ENCODE data around the gene LHFPL2.

LHFPL2 gene

DNA sequence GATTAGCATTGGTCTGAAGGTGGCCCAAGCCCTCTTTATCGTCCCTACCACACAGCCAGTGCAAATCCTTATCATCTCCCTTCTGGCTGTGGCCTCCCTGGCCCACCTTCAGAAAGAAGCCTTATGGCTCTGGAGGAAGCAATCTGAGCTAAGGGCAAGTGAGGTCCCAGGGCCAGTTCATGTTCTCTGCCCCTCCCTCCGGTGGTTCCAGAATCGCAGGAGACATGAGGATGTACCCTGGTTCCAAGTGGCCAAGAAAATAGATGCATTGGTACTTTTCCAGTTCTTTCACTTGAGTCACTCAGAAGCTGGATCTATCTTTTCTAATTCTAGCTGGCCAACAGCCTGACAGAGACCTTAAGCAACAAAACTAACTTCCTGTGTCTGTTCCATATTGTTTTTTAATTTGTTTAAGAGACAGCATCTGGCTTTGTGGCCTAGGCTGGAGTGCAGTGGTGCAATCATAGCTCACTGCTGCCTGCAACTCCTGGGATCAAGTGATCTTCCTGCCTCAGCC is 60.7 kb downstream of the LHFPL2 start:
- DNase-seq (ENCODE audit: low read depth, low spot score): peak; percentile 42
- H3K4me3 ChIP-seq (ENCODE audit: low read length): no peak overlapping the region

DNA sequence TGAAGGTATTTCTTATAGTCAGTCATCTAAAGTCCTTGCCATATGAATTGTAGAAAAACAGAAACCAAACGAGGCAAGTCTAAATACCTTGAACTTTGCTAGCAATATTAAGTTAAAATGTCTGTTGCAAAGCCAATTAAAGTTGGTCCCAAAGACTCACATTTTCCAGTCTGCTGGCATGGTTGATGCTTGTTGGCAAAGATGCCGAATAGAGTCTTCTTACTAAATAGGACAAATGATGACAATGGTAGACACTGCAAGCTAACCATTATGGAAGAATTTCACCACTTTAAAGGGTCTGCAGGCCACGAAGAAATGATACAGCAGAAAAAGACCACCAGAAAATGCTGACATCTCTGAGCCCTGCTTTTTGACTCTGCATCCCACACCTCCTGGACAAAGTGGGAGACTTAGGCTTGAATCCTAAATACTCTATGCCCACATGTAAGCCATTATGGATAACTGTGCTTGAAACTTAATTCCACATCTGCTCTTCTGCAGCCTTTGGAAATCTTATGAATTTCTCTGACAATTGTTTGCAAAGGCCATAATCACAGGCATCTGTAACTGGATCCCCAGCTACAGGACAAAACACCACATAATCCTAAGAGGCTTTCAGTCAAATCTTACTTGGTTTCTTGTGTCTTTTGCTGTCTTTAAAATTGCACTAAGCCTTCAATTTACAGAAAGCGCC is 61.3 kb downstream of the LHFPL2 start:
- H3K4me3 ChIP-seq (ENCODE audit: low read length): no peak overlapping the region
- DNase-seq (ENCODE audit: low read depth, low spot score): no peak

DNA sequence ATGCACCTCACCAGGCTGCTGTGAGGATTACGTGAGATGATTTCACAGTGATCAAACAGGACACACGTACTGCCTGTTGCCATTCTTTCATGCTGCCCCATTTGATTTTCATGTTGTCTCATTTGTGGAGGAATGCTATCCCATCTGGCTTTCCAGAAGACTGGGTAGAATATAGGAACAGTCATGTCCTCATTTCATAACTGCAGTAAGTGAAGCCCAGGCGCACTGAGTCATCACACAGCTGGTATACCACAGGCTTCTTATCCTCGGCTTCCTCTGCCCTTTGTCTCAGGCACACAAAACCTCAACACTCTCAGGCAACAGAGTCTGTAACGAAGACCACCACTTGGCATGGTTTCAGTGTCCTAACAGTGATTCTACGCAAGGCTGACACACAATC is 62.3 kb downstream of the LHFPL2 start:
- H3K4me3 ChIP-seq (ENCODE audit: low read length): no peak overlapping the region
- DNase-seq (ENCODE audit: low read depth, low spot score): peak; percentile 87

DNA sequence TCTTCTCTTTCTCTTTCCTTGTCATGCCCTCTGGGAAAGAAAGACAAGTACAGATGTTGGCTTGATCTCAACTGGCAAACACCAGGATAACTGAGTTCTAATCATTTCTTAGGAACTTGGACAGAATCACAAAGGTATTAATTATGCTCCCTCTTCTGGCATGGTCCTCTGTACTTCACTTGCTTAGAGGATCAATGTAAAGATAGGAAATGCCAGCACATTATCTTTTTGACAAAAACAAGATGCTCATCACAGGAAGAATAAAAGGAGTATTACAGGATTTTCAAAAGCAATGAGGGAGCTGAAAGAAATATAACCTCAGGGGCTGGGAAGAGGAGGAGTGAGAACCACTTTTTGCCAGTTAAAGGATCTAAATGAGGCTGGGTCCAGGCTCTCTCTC is 70.6 kb downstream of the LHFPL2 start:
- H3K4me3 ChIP-seq (ENCODE audit: low read length): no peak overlapping the region
- DNase-seq (ENCODE audit: low read depth, low spot score): no peak

DNA sequence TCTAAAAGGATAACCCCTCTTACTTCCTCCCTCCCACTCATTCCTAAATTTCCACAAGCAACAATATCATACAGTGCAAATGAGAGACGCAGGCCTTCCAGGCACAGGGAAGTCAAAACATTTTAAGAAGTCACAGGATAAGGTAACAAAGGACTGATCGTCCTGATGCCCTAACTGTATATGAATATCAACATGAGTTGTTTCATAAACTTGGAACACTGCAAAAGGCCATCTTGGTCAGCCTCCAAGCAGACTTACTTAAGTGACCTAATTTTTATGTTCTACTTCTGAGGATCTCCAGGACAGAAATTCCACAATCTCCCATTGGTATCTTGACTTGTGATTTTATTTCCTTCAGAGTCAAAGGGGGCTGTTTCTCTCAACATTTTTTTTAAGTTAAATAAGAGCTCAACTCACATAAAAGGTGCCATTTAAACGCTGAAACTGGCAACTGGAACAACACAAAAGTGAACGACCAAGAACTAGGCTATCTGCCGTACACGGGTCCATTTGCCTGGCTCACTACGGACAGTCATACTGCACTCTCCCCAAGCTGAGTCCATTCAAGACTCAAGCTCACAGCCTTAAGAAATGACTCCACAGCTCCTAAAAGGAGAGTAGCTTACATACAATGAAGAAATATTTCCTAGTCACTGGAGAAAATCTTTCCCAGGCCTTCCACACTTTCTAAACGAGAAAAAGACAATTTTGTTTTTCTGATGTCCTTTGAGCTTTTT is 71.3 kb downstream of the LHFPL2 start:
- H3K4me3 ChIP-seq (ENCODE audit: low read length): no peak overlapping the region
- no peak for DNase-seq (ENCODE audit: low read depth, low spot score)

DNA sequence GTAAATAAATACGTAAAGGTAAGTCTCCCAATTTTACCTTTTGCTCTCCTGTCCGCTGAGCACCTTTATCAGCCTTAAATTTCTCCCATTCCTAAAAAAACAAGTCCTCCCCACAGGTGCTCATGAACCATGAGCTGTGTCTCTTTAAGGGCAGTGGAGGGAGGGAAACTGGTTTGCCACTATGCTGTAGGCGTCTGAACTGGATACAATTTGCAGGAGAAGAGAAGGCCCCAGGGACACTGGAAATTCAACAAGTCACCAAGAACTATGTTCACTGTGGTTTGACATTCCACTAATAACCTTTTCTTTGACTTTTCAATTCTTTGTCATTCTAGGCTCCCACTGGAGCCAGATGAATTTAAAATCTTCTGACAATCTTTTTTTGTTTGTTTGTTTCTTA is 72.2 kb downstream of the LHFPL2 start:
- H3K4me3 ChIP-seq (ENCODE audit: low read length): no peak overlapping the region
- DNase-seq (ENCODE audit: low read depth, low spot score): no peak

DNA sequence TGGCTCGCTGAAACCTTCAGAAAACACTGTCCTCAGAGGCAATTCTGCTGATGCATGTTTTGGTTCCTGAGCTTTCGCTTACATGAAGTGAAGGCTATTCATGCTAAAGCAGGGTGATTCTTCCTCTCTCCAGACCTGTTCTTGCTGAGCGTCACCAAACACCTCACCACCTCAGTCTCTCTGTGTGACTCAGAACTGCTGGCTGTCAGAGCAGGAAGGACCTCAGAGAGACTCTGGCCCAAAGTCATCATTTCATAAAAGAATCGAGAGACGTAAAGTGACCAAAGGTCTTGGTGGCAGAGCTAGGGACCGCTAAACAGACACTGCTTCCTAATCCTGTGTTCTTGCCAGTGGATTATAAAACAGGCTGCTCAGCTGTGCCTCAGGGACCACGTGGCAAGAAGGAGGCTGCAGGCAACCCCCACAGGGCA is 73.8 kb downstream of the LHFPL2 start:
- no peak for DNase-seq (ENCODE audit: low read depth, low spot score)
- no peak overlapping the region for H3K4me3 ChIP-seq (ENCODE audit: low read length)

DNA sequence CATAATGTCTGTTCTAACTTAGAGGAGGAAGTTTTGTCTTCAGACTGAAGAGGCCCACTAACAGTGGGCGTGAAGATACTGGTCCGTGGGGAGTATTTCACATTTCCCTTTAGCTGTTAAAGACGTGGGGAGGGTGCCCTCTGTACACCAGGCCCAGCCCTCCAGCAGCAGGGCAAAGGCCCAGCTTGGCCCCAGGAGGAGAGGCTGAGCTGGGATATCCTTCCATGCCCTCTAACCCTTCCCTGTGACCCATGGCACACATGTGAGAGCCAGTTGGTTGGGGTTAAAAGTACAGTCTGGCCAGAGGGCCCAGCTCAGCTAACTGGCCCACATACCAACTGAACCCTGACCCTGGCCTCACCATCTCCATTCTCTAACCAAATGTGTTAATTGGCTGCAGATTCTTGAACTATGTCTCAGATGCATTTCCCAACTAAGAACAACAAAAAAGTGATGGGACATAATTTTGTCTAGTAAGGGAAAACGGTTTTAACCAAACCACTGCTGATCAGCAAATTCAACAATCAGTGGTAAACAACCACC is 74.4 kb downstream of the LHFPL2 start:
- no peak overlapping the region for H3K4me3 ChIP-seq (ENCODE audit: low read length)
- no peak for DNase-seq (ENCODE audit: low read depth, low spot score)

DNA sequence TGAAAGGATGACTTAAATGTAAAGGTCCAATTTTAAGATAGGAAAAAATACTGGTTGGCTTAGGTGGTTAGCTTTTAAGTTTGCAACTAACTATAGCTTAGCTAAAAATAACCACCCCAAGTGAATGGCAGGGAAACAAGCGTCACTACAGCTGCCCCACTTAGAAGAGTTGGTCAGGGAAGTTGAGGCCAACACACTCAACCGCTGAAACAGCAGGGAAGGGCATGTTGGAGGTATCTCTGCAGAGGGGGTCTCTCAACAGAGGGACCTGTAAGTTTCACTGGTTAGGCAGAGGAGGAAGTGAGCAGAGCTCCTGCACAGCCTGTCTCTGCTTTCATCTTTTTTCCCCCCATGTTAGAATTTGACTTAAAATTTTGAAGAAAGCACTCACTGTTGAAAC is 75.3 kb downstream of the LHFPL2 start:
- no peak for DNase-seq (ENCODE audit: low read depth, low spot score)
- no peak overlapping the region for H3K4me3 ChIP-seq (ENCODE audit: low read length)

DNA sequence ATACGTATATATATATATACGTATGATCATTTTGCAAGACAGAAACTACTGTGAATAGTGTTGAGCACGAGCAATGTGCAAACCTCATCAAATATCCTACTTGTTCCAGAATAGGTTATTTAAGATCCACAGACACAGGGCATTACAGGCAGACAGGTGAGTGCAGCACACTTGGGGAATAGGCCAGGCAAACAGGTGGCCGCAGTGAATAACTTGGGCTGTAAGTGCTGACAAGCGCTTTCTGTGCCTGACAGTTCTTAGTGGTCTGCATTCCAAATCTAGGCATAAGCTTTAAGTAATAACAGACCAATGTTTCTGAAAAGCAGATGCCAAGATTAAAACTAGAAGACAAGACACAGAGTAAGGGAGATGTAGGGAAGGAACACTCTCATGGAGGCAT is 77.9 kb downstream of the LHFPL2 start:
- H3K4me3 ChIP-seq (ENCODE audit: low read length): no peak overlapping the region
- no peak for DNase-seq (ENCODE audit: low read depth, low spot score)

DNA sequence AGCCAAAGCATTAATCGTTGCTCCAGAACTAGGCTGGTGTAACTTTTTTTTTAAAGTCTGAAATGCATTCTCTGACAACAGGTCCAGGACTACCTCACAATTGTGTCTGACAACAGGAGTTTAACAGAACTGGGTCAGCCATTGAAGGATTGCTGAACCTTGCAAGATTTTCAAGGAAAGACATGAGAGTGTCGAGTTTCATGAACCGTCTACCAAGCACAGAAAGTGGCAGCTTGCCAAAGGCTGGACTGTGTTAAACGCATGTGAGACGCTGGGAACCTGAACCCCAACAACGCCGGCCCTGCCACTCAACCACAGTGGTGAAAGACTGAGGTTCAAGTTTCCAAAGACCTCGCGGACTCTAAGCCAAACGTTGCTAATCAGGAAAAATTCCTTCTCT is 79.1 kb downstream of the LHFPL2 start:
- no peak for DNase-seq (ENCODE audit: low read depth, low spot score)
- no peak overlapping the region for H3K4me3 ChIP-seq (ENCODE audit: low read length)

DNA sequence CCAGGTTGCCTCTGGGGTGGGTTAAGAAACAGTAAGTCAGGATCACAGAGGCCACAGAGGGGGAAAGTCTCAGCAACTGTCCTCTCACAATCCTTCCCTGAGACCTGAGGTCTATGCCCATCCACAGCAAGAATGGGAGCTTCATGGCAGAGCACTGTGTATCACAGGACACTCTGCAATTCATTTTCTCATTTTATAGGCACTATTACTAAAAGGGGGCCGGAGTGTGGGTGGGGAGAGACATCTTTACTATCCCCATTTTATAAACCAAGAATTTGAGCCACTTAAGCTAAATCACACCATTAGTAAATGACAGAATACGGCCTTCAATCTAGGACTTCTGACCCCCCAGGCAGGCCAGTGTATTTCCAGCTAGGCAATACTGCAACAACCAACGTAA is 79.9 kb downstream of the LHFPL2 start:
- DNase-seq (ENCODE audit: low read depth, low spot score): no peak
- H3K4me3 ChIP-seq (ENCODE audit: low read length): no peak overlapping the region

DNA sequence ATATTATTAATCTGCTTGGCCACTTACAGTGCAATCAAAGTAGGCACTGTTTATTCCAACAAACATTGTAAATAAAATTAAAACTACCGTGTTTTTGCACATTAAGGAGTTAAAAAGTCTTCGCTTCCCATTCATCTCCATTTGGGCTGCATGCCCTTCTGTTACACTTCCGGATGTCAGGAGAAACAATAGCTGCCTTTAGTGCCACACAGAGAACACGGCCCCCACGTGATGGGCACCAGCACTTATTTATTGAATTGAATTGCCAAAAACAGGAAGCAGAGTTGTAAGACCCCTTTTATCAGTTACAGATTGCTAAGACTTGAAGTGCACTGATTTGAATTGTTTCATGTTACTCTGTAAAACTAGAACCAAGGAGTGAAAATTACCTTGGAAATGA is 80.4 kb downstream of the LHFPL2 start:
- H3K4me3 ChIP-seq (ENCODE audit: low read length): no peak overlapping the region

DNA sequence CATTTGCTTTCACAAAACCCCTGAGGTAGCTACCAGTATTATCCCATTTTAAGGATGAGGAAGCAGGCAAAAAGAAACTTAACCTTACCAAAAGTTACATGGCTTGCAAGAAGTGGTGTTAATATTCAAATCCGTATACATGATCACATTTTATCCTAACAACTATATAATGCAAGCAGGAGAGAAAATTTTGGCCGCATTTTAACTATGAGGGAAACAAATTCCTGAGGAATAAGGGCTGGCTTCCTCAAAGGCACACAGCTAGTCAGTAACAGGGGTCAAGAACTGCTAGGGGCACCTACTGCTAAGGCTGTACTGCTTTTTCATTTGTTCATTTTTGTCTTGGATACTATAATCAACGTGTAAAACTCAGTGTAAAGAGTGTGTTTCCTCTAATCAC is 81.0 kb downstream of the LHFPL2 start:
- no peak for DNase-seq (ENCODE audit: low read depth, low spot score)
- no peak overlapping the region for H3K4me3 ChIP-seq (ENCODE audit: low read length)

More for the DNA sequence above, 80.4 kb downstream of the LHFPL2 start:
- DNase-seq (ENCODE audit: low read depth, low spot score): no peak

DNA sequence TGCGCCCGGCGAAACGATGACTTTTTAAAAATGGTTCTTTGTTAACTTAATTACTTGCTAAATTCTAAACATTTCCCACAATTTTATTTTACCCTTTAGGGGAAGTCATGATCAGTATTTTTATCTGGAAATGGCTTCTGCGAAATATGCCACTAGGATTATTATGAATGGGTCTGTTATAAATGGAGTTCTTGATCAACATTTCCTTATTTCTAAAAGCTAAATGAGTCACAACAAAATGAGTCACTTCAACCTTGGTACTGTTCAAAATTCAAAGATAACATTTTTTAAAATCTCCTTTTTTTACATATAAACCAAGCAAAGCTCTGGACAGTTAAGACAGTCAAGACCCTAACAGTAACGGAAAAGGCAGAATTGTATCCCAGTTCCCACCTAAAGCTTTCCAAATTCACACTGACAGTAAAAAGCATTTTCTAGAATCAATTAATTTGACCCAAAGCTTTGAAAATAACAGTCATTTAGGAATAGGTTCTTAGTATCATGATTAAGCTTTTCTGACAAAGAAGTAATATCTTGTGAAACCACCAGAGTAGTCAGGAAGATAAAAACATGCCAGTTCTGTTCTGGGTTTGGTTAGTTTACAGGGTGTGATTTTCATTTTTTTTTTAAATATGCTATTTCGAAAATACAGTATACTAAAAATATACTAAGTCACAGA is 81.7 kb downstream of the LHFPL2 start:
- H3K4me3 ChIP-seq (ENCODE audit: low read length): no peak overlapping the region
- no peak for DNase-seq (ENCODE audit: low read depth, low spot score)

DNA sequence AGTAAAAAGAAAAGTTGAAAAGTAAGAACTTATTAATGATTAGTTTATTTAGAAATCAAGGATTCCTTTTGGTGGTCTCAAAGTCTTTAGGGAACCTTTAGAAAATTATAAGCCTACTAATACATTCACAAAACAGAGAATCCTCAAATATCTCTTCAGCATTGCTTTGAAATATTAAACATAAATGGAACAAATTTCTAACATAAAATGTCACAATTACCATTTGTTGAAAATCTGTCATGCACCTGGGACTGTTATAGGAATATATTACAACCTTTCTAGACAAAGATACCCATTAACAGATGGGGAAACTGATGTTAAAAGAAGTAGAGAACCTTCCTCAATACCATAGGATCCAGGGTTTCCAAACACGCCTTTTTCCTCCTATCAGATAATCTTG is 83.2 kb downstream of the LHFPL2 start:
- no peak overlapping the region for H3K4me3 ChIP-seq (ENCODE audit: low read length)

DNA sequence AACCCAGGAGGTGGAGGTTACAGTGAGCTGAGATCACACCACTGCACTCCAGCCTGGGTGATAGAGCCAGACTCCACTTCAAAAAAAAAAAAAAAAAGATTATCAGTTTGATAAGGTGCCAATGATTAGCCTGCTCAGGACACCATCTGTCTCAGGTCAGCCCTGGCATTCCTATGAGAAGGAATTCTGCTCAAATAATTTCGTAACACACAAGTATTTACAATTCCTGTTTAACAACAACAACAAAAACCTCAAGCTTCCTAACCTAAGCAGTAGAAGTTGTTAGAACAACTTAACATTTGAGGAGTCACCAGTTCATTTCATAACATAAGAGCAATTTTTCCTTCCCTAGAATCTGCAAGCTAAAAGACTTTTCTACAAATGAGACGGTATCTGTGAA is 85.0 kb downstream of the LHFPL2 start:
- no peak for DNase-seq (ENCODE audit: low read depth, low spot score)
- no peak overlapping the region for H3K4me3 ChIP-seq (ENCODE audit: low read length)

More for the DNA sequence above, 83.2 kb downstream of the LHFPL2 start:
- DNase-seq (ENCODE audit: low read depth, low spot score): no peak

DNA sequence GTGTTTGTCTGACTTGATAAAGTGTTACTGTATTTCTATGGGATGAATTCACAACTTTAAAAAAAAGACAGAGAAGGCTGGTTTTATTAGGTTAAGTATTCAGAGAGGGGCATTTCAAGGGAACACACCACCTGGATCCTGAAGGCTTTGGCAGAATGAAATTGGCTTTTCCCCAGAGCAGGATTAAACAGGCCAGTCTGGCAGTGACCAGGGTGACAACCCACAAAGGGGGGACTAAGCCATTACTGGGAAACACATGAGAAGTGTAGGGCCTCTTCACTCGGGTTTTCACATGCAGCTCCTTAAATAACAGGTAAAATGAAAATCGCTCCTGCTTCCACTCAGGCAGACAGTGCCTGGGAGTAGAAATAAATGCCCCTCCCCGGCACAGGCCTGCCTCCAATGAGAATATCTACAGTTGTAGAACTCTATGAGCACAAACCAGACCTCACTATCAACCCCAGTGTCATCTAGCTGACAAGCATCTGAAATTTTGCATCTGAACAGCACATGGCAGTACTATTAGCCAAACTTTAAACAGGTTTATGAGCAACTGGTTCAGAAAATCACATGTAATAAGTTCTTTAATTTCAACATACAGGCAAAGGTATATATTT is 85.8 kb downstream of the LHFPL2 start:
- no peak overlapping the region for H3K4me3 ChIP-seq (ENCODE audit: low read length)
- DNase-seq (ENCODE audit: low read depth, low spot score): no peak

DNA sequence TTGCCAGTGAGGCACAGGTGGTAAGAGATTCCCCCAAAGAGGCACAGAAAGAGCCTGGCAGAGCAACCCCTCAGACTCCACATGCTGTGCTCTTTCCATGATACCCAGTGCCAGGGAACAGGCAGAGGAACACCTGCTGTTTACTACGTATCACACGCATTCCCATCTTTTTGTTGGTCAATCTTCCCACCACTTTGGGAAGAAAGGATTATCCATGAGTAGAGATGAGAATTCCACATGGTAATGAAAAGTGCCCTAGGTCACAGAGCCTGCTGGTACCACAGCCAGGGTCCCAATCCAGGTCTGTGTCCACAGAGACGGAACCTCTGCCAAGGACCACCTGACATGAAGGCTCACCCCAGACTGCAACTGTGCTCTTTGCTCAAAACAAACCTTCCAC is 86.6 kb downstream of the LHFPL2 start:
- H3K4me3 ChIP-seq (ENCODE audit: low read length): no peak overlapping the region
- no peak for DNase-seq (ENCODE audit: low read depth, low spot score)
